ENCODE measurements around the gene VAV3.

Gene VAV3

GRCh38 chr1:107550358-107550757, 414.6 kb downstream of the VAV3 start:
- H3K27ac ChIP-seq: no peak overlapping the region
- TF ChIP-seq ZFX (IDR thresholded peaks at IDR 0.05; ENCODE audit: borderline replicate concordance): no peak
- TF ChIP-seq, protein P1, sequence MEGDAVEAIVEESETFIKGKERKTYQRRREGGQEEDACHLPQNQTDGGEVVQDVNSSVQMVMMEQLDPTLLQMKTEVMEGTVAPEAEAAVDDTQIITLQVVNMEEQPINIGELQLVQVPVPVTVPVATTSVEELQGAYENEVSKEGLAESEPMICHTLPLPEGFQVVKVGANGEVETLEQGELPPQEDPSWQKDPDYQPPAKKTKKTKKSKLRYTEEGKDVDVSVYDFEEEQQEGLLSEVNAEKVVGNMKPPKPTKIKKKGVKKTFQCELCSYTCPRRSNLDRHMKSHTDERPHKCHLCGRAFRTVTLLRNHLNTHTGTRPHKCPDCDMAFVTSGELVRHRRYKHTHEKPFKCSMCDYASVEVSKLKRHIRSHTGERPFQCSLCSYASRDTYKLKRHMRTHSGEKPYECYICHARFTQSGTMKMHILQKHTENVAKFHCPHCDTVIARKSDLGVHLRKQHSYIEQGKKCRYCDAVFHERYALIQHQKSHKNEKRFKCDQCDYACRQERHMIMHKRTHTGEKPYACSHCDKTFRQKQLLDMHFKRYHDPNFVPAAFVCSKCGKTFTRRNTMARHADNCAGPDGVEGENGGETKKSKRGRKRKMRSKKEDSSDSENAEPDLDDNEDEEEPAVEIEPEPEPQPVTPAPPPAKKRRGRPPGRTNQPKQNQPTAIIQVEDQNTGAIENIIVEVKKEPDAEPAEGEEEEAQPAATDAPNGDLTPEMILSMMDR (IDR thresholded peaks at IDR 0.05): no peak

GRCh38 chr1:107549152-107549810, 415.7 kb downstream of the VAV3 start:
- no peak overlapping the region for H3K27ac ChIP-seq
- TF ChIP-seq ZFX (IDR thresholded peaks at IDR 0.05; ENCODE audit: borderline replicate concordance): no peak
- TF ChIP-seq, protein P1 (IDR thresholded peaks at IDR 0.05): no peak

GRCh38 chr1:107548276-107548675, 416.7 kb downstream of the VAV3 start:
- TF ChIP-seq, protein P1 (IDR thresholded peaks at IDR 0.05): no peak
- no peak for TF ChIP-seq ZFX (IDR thresholded peaks at IDR 0.05; ENCODE audit: borderline replicate concordance)
- H3K27ac ChIP-seq: no peak overlapping the region

- TF ChIP-seq, protein P1 (IDR thresholded peaks at IDR 0.05): no peak
- no peak for TF ChIP-seq ZFX (IDR thresholded peaks at IDR 0.05; ENCODE audit: borderline replicate concordance)
- H3K27ac ChIP-seq: no peak overlapping the region
Measured at GRCh38 chr1:107547363-107548155, 417.4 kb downstream of the VAV3 start.

DNA sequence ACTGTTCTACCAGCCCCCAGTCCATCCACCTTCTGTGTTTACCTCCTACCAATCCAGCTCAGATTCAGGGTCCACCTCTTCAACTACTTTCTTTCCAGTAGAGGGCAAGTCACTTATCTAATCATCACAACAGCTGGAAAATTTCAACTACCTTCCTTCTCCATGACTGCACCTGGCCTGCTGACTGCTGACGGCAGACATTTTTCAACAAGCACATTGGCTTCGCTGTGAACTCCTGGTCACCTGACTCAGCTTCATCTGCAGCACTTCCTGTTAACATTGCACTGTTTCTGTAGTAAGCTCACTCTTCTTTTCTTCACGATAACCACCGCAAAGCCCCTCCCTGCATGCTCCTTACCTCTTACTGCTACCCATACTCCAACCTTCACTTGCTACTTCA, 418.4 kb downstream of the VAV3 start:
- TF ChIP-seq, protein P1 (IDR thresholded peaks at IDR 0.05): no peak
- TF ChIP-seq ZFX (IDR thresholded peaks at IDR 0.05; ENCODE audit: borderline replicate concordance): no peak
- no peak overlapping the region for H3K27ac ChIP-seq

GRCh38 chr1:107545879-107546278, 419.1 kb downstream of the VAV3 start:
- no peak overlapping the region for H3K27ac ChIP-seq
- TF ChIP-seq, protein P1 (IDR thresholded peaks at IDR 0.05): no peak
- TF ChIP-seq ZFX (IDR thresholded peaks at IDR 0.05; ENCODE audit: borderline replicate concordance): no peak

DNA sequence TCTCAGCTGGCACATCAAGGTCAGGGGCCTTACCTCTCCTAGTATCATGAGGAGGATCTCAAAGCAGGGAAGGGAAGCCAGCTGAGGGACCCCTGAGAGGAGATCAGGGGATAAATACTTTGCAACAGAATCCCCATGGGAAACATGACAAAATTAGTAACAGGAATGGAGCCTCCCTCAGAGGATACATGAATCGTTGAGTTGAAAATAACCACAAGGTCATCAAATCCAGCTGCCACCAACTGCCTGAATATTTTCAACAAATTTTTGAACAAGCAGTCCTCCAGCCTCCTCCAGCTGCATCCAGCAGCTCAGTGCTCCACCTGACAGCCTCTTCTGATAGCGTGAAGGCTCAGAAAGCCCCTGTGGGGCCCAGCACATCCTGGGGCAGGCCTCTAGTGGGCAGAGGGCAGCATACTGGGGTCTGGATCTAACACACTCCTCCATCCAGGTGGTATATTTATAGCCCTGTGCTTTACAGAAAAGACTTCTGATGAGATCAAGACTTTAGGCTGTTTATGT, 419.9 kb downstream of the VAV3 start:
- no peak for TF ChIP-seq ZFX (IDR thresholded peaks at IDR 0.05; ENCODE audit: borderline replicate concordance)
- TF ChIP-seq, protein P1 (IDR thresholded peaks at IDR 0.05): no peak
- no peak overlapping the region for H3K27ac ChIP-seq

Data from 22Rv1 (cell line).